Measurements from ENCODE around the gene SRPK2.

DNA sequence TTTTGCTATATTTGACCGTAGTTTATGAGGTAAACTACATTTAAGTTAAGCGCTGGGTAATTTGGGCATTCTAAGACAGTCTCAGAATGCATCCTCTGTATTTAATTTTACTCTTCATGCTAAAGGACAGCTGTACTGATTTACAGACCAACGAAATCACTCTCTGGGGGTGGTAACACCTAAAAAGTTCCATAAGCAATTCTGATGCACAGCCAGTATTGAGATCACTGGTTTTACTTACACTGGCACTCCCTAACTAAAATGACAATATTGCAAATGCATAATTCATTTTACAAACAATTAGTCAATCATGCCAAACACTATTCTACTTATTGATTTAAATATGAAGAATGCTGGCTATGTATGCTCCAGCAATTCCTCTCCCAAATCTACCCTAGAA is 102.3 kb downstream of the SRPK2 start:
- TF ChIP-seq POLR2A (IDR thresholded peaks at IDR 0.05) (no peak), CTCF (IDR thresholded peaks at IDR 0.05) (no peak)
